Astrocyte of the cerebellum (primary cell): ENCODE data around the gene PRM1.
"Not testable (repeated sequence)": the region's sequence is repeated elsewhere in the genome, so short reads cannot be mapped to it uniquely, and the experiment has no call there.

Experiments
- DNase-seq: peaks from one replicate; pipeline ENCODE4 v3.0.0-alpha.2; 2011; ENCODE audit warnings: low read depth
- H3K4me3 ChIP-seq: 2 replicates; pipeline ENCODE4 v1.5.1; 2011; ENCODE audit warnings: mild to moderate bottlenecking, low read depth, low read length, moderate library complexity
- in situ Hi-C: cut with HindIII; loops from 2 replicates; pipeline ENCODE4 v1.10.0; 2017; ENCODE audit warnings: low sequenced_read_pairs
- TF ChIP-seq, protein P1 (sequence below): IDR thresholded peaks from 2 replicates; pipeline ENCODE4 v1.5.1; 2012; ENCODE audit warnings: low read length, low read depth, moderate library complexity, mild to moderate bottlenecking; ENCODE audit errors: missing control alignments

Gene PRM1

GRCh38 chr16:11291091-11291703 lies 10.1 kb upstream of the PRM1 start:
- TF ChIP-seq, protein P1, sequence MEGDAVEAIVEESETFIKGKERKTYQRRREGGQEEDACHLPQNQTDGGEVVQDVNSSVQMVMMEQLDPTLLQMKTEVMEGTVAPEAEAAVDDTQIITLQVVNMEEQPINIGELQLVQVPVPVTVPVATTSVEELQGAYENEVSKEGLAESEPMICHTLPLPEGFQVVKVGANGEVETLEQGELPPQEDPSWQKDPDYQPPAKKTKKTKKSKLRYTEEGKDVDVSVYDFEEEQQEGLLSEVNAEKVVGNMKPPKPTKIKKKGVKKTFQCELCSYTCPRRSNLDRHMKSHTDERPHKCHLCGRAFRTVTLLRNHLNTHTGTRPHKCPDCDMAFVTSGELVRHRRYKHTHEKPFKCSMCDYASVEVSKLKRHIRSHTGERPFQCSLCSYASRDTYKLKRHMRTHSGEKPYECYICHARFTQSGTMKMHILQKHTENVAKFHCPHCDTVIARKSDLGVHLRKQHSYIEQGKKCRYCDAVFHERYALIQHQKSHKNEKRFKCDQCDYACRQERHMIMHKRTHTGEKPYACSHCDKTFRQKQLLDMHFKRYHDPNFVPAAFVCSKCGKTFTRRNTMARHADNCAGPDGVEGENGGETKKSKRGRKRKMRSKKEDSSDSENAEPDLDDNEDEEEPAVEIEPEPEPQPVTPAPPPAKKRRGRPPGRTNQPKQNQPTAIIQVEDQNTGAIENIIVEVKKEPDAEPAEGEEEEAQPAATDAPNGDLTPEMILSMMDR = no peak
- no peak for DNase-seq

GRCh38 chr16:11290102-11290893 lies 9.2 kb upstream of the PRM1 start:
- DNase-seq = no peak
- in situ Hi-C loops = no loop called here
- TF ChIP-seq, protein P1 = no peak
- no peak overlapping the region for H3K4me3 ChIP-seq

More at GRCh38 chr16:11291091-11291703, 10.1 kb upstream of the PRM1 start:
- in situ Hi-C loops = no loop called here
- H3K4me3 ChIP-seq = no peak overlapping the region

GRCh38 chr16:11289696-11290095 lies 8.6 kb upstream of the PRM1 start:
- in situ Hi-C loops, H3K4me3 ChIP-seq, DNase-seq: not testable (repeated sequence)

DNA sequence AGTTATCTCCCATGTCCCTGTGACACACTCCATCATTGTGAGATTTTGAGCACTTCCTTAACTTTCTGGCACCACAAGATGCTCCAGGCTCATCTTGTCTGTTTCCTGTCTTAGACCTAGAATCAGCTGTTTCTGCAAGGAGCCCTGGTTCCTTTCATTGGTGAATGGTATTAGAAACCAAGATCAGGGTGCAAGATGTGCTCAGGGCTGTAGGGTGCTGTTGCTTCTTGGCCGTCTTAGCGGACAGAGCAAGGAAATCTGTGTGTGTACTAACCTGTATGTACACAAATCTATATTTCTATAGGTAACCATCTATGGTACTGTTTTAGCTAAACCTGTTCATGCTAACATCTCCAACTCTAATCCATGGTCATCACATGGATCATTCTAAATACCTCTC lies 8.1 kb upstream of the PRM1 start:
- no peak for DNase-seq
- in situ Hi-C loops = no loop called here
- no peak overlapping the region for H3K4me3 ChIP-seq
- TF ChIP-seq, protein P1 = no peak

DNA sequence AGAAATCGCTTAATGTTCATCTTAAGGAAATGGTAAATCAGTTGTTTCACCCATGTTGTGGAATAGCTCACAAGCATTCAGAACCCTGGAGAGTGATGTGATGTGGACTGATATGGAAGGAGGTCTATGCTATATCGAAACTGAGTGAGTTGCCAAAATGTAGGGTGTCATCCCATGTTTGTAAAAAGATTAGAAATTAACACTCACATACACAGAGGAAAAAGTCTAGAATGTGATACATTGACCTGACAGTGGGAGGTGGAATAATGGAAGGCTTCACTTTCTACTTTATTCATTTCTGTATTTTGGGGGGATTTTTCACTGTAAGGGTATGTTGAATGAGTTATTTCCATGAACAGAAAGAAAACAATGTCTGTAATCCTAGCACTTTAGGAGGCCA lies 4.7 kb upstream of the PRM1 start:
- in situ Hi-C loops = no loop called here
- no peak for DNase-seq
- no peak overlapping the region for H3K4me3 ChIP-seq
- TF ChIP-seq, protein P1 = no peak

DNA sequence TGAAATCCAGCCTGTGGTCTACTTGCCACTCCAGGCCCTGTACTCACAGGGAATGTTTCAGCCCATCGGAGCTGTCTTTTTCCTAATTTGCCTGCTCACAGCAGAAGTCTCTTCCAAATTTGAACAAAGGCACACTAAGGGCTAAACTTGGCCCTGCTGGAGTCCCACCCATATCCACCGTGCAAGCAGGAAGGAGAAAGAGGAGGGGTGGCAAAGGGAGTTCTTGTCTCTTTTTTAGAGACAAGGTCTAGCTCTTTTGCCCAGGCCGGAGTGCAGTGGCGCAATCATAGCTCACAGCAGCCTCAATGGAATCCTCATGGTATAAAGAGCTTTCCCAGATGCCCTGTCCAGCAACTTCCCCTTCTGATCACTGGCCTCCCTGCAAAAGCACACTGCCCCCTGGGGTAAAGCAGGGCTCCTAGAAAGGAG lies 2.7 kb upstream of the PRM1 start:
- DNase-seq = no peak
- TF ChIP-seq, protein P1 = no peak
- no peak overlapping the region for H3K4me3 ChIP-seq
- in situ Hi-C loops = no loop called here
